Measurements from ENCODE around the gene PLXNB2.
"Not testable (repeated sequence)": the region's sequence is repeated elsewhere in the genome, so short reads cannot be mapped to it uniquely, and the experiment has no call there.

The PLXNB2 gene

DNA sequence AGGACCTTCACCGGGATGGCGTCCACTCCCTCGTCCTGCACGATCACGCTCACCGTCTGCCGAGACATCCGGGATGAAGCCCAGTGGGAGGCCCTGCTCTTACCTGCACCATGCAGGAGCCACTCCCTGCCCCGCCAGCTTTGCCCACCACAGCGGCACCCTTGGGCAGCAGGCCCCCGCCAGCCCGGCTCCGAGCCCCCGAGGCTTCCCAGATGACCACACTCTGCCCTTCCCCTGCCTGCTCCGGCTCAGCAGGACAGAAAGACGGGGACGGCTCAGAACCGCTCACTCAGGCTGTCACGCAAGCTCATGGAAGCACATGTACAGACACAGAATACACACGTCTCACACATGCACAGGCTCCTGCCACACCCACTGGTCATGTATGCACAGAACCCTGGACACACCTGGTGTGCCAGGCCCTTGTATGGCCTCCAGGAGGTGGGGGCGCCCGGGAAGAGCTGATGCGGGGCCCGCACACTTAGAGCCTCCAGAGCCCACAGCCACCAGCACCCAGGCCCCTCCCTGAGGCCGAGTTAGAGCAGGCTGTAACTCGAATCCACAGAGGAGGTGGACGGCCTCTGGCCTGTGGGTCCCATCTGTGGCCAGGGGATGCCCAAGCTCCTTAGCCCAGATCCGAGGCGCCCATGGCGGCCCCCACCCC lies 28.4 kb downstream of the PLXNB2 start:
- FAIRE-seq = no peak

DNA sequence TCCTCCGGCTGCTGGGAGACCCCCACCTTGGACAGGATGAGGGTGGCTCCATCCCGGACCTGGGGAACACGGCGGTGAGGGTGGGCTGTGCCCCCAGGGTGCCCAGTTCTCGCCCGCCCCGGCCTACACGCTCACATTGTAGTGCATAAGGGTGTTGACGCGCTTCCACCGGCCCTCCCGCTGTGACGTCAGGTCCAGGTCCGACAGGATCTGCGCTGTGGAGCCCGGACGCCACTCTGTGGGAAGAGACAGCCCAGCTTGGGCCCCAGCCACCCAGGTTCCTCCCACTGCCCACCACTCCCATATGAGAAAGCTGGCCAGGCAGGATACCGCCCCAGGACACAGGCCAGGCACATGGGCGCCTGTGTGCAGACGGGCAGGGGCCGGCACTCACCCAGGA lies 29.0 kb downstream of the PLXNB2 start:
- no peak for FAIRE-seq

DNA sequence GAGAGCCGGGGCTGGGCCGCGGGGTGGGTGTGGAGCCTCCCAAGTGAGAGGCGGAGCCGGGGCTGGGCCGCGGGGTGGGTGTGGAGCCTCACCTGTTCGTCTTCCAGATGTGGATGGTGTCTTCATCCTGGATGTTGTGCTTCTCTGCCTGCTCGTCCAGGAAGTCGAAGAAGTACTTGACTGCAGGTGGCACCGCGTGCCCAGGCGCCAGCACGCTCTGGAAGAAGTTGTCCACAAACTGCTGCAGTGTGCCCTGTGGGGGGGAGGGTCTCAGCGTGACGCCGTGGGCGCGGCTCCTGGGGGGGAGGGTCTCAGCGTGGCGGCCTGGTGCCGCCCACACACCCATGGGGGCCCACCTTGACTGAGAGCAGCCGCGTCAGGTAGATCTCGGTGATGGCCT lies 29.7 kb downstream of the PLXNB2 start:
- no peak for FAIRE-seq

DNA sequence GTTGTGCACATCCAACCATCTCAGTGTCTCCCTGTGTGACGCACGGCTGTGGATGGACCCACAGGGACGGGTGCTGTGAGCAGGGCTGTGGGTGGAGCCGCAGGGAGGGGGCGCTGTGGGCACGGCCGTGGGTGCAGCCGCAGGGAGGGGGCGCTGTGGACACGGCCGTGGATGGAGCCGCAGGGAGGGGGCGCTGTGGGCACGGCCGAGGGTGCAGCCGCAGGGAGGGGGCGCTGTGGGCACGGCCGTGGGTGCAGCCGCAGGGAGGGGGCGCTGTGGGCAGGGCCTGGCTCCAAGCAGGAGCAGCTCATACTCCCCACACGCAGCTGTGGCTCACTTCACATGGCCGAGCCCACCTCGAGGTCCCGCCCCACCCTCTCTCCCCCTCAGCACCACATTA lies 31.3 kb downstream of the PLXNB2 start:
- no peak for FAIRE-seq

DNA sequence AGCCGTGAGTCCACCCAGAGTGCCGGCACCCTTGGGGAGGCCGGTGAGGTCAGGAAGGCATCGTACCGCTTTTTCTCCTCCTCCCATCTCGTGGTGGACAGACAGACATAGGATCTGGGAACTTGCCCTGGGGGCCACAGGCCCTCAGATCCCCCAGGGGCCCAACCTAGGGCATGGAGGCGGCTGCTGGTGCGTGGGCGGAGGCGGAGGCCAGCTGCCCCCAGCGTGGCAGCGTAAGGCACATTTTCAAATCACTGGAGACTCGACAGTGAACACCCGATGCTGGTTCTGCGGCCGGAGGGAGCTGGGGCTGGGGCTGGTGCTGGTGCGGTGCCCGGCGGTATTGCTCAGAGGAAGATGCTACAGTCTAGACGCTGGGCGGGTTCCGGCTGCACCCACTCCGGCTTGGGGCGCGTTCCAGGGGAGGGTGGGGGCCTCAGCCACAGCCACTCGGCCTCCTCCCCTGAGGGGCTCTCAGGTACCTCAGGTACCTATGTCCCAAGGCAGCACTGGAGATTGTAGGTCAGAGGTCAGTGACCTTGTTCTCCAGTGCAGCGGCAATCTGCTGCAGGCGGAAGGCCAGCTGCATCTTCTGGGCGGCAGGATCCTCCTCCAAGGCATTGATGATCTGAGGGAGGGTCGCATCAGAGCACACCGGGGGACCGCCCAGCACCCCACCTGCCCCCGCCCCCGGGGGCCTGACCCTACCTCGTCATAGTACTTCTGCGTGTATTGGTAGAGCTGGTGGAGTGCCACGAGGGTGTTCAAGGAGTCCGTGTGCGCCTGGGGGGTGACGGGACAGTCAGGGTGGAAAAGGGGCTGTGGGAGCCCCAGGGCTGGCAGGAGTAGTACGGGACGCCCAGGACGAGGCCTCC lies 32.0 kb downstream of the PLXNB2 start:
- FAIRE-seq = no peak

DNA sequence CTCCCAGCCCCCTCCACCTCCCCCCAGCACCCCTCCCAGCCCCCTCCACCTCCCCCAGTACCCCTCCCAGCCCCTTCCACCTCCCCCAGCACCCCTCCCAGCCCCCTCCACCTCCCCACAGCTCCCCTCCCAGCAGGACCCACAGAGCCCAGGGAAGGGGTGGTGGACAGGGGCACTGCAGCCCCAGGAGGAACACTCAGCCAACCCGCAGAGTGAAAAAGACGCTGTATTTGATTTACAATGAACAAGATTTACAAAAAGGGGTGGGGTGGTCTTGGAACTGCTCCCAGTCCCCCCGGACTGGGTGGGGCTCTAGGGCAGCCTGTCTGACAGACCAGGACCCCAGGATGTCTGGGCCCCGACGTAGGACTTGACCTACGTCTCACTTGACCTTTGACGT lies 32.7 kb downstream of the PLXNB2 start:
- FAIRE-seq = no peak

DNA sequence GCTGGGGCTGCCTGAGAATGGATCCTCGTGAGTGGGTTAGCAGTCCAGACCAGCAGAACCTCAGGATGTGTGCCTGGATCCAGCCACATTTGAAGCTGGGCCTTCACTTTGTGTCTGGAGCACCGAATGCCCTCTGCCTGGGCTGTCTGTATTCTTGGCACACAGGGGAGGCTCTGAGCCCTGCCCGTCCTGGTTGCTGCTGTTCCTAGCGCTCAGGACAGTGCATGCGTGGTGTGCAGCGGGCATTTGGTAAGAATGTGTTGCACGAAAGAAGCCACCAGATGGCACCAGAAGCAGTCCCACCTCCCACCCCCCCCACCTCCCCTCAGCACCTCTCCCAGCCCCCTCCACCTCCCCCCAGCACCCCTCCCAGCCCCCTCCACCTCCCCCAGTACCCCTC lies 33.1 kb downstream of the PLXNB2 start:
- FAIRE-seq = no peak

DNA sequence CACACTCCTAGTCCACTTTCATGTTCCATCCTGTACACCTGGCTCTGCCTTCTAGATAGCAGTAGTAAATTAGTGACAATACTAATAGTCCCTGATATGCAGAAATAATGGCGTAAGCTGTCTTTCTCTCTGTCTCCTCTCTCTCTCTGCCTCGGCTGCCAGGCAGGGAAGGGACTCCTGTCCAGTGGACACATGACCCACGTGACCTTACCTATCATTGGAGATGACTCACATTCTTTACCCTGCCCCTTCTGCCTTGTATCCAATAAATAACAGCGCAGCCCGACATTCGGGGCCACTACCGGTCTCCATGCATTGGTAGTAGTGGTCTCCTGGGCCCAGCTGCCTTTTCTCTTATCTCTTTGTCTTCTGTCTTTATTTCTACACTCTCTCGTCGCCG lies 33.7 kb downstream of the PLXNB2 start:
- not testable (repeated sequence) for FAIRE-seq

DNA sequence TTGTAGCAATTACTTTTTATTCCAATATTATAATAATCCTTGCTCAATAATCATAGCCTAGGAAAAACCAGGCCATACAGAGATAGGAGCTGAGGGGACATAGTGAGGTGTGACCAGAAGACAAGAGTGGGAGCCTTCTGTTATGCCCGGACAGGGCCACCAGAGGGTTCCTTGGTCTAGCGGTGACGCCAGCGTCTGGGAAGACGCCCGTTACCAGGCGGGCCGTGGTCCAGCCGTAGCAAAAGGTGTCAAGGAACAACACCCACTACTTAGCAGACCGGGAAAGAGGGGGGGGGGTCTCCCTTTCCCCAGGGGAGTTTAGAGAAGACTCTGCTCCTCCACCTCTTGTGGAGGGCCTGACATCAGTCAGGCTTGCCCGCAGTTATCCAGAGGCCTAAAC lies 34.1 kb downstream of the PLXNB2 start:
- not testable (repeated sequence) for FAIRE-seq

DNA sequence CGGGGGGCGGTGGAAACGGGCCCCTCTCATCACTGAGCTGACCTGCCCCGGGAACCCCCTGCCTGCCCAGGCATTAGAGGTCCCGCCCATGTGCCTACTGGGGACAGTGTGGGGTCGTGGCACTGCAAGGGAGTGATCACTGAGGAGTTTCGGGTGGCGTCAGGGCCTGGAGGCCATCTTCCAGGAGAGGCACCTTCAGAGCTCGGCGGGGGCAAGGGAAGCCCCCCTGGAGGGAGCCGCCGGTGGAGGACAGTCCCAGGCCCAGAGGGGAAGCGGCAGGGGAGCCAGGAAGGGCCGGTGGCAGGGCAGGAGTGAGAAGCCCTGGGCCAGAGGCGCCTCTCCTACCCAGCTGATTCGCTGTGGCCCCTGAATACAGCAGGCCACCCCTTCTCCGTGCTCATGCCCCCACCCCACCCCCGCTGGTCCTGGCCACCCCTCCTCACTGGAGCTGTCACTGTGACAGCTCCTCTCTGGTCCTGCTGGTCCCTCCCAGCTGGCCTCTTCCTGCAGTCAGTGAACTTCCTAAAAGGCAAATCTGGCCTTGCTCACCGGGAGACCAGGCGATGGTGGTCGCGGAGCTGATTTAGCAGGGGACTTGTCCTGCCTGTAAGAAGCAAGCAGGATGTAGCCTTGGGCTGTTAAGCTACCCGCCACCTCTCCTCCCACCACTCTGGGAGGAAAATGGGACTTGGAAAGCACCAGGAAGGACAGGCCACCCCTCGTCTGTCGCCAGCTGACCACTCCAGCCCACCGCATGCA lies 35.2 kb downstream of the PLXNB2 start:
- no peak for FAIRE-seq

DNA sequence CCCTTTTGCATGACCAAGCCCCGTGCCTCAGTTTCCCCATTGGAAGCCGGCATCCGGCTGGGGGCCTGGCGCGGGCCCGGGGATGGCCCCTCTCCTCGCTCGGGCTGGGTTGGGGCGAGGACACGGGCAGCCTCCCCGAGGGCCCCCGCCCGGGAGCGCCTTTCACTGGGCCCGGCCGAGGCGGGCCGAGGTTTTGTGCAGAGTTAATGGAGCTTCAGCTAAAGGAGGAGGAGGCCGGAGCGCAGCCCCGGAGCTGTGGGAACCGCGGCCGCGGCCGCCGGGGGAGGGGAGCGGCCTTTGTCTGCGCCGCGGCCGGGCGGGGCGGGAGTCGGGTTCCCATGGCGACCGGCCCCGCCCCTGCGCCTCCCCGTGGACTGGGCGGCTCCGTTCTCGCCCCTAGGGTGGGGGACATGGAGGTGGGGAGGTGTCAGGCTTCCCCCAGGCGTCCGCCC lies 35.9 kb downstream of the PLXNB2 start:
- FAIRE-seq = no peak

DNA sequence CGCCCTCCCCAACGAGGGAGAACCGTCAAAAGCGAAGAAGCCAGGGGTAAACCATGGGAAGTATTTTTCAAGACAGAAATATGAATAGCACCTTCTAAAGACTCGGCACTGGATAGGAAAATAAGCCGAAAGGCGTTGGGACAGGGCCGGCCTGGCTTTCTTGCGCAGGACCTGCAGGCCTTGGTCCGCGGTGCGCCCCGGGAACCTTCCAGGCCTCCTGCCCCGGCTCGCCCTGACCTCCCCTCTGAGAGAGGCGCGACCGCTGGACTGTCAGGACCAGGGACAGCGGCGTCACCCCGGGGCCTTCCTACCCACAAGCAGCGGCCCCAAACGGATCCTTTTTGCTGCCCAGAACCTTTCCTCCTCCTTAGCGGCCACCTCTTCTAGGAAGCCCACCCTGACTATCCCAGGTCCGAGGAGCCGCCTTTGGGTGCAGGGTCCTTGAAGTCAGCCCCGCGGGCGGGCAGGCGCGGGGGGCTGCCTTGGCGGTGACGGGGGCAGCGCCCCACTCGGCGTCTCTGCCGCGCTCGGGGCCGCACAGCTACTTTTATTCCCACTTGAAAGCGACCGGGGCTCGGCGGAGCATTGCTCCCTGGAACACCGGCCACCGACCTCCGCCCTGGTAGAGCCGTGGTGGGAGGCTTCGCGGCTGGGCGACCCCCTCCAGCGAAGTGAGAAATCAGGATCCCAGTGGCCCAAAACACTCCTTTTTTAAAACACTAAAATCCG lies 36.6 kb downstream of the PLXNB2 start:
- no peak for FAIRE-seq

DNA sequence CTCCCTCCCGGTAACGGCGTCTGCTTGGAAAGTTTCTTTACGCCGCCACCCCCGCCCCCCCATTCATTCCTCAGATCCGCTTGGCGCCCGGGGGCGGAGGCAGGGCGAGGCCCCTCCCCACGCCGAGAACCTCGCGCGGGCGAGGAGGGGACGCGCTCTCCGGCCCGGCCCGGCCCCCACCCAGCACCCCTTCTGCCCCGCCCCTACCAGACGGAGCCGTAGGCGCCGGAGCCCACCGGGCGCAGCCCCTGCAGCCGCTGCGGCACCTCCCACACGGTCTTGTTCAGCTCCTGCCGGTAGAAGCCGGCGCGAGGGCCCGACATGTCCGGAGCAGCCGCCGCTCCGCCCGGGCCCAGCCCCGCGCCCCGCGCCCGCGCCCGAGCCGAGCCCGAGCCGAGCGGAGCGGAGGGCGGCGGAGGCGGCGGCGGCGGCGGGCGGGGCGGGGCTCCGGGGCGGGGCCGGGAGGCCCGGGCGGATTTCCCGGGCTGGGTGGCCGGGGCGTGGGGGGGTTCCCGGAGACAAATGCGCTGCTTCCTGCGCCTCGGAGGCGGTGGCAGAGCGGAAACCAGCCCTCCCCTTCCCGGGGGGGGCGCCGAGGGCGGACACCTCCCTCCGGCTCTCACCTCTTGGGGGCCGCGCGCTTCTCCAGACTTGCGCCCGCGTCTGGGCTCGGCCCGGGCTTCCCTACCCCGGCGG lies 37.3 kb downstream of the PLXNB2 start, which contains the start of gene MAPK11:
Gene MAPK11 (minus strand): TSS at position 411 of the 696 bp plus-strand sequence. CDS start 88 bp downstream, at position 323.
- no peak for FAIRE-seq

DNA sequence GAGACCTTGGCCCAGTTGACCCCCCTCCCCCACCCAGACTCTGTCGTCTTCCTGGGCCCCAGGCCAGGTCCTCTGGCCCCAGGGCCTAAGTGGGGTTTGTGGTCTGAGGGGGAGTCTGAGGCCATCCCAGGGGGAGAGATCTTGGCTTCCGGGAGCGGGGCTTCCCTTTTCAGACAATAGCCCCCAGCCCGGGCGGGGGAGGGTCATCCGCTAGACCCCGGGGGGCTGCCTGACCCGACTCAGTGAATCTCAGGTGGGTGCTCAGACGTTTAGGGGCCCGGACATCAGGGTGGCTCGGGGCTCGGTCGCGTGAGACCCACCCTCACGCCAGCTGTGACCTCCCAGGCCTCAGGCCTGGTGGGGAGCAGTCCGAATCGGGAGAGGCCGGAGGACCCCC lies 37.9 kb downstream of the PLXNB2 start:
- FAIRE-seq = no peak

DNA sequence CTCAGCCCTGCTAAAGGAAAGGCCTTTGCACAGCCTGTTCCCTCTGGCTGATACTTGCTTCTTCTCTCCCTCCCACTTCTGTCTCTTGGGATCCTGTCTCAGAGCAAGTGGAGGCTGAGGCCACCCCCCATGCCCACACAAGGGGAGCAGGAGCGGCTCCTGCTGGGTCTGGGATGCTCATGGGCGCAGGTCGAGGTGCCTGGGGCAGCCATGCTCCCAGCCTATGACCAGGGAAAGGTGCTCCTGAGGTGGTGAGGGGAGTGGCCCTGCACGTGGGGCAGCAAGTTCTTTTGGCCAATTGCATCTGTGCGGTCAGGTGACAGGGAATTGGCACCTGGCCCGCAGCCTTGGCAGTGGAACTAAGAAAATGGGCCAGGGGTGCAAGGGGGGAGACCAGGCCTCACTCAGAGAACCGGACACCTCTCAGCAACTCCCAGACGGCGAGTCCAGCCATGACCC lies 38.8 kb downstream of the PLXNB2 start:
- FAIRE-seq = no peak

DNA sequence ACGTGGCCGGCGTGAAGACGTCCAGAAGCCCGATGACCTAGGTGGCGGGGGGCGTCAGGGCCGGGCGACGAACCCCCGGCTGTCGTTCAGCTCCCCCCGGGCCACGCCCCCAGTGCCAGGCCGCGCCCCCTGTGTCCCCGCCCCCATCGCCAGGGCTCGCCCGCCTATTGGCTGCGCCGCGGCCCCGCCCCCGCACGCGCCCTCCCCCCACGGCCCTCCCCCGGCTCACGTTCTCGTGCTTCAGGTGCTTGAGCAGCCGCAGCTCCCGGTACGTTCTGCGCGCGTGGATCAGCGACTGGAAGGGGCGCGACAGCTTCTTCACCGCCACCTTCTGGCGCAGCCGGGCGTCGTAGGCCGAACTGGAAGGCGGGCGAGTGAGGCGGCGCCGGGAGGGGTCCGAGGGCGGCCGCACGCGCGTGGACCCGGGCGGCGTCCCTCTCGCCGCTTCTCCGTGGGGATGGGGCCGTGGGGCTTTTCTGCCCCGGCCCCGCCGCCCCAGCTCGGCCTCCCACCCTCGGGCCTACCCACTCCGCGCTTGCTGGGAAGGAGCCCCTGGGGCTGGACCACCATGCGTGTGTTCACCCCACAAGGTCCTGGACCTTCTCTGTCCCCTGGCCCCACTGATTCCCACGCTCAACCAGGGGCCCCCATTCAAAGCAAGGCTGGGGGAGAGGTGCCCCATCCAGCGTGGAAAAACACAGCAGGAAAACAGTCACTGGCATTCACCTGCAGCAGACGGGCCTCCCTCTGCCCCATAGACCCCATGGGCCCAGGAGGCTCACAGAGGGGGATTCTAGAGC lies 39.7 kb downstream of the PLXNB2 start:
- no peak for FAIRE-seq

DNA sequence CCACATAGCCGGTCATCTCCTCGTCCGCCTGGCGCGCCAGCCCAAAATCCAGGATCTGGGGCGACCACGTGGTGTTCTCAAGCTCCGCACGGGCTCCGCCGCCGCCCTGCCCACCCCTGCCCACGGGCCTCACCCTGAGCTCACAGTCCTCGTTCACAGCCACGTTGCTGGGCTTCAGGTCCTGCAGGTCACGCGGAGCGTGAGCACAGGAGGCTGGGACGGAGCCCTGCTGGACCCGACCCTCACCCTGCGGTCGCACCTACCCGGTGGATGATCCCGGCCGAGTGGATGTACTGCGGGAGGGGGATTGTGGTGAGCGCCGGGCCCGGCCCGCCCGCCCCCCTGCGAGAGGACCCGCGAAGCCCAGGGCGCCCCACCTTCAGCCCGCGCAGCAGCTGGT lies 40.5 kb downstream of the PLXNB2 start:
- no peak for FAIRE-seq

DNA sequence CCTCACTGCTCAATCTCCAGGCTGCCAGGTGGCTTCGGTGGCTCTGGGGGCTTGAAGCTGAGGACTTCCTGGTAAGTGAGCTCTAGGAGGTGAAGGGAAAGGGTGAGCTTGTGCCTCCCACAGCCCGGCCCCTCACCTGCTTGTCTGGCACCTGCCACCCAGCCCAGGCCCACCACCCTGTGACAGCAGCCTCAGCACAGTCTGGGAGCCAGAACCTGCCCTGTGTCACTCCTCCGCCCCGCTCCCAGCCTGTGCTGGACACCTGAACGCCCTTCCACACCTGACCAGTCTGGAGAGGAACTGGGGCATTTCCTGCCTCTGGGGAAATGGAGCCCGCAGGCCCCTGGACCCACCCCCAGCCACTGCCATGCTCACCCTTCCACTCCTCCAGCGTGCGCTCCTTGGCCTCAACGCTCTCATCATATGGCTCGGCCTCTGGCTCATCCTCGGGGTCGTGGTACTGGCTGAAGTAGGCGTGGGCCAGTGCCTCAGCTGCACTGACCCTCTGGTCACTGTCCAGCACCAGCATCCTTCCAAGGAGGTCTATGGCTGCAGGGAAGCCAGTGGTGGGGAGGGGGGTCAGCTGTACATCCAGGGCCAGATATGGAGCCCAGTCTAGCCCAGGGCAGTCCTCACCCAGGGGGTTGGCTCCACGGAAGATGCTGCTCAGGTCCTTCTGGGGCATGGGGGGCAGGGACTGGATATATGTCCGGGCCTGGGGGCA lies 42.3 kb downstream of the PLXNB2 start:
- FAIRE-seq = no peak

DNA sequence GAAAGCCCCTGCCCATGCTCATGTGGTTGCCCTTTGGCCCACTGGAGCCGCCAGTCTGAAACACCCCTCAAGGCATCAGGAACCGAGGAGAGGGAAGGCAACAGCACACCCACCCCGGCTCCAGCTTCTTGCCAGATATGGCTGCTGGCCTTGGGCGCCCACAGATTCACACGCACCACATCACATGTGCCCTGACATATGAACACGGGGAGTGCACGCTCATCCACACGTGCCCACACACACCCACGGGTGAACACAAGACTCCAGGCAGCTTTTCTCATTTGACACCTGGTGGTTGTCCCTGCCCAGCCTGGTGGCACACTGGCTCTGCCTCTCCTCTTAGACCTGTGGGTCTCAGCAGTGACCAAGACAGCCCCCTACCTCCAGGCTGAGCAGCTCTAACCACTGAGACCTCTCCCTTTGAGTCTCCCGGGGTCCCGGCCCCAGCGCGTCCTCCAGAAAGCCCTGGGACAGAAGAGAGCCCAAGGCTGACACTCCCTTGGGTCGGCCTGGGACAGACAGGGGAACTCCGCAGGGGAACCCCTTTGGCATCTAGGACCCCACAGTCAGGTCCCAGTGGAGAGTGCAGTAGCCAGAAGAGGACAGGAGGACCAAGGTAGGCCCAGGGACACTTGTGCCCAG lies 43.2 kb downstream of the PLXNB2 start:
- FAIRE-seq = no peak

Measured in endometrium (tissue), 2 donors.